Fibroblast of mammary gland (primary cell): ENCODE results near the gene TMOD4.

Experiments used
- DNase-seq: peaks from one replicate; pipeline ENCODE4 v3.0.0-alpha.2; 2010; ENCODE audit warnings: low read depth
- H3K4me3 ChIP-seq: 2 replicates; pipeline ENCODE4 v1.5.1; 2011; ENCODE audit warnings: low read depth, mild to moderate bottlenecking, low read length, moderate library complexity; ENCODE audit not compliant: control insufficient read depth
- CTCF ChIP-seq: conservative IDR thresholded peaks from 2 replicates; pipeline ENCODE4 v1.5.1; 2011; ENCODE audit warnings: low read depth, low read length, inconsistent platforms; ENCODE audit not compliant: control insufficient read depth, insufficient read depth

TMOD4 gene

GRCh38 chr1:151143986-151144385 is 31.8 kb downstream of the TMOD4 start:
- no peak overlapping the region for H3K4me3 ChIP-seq
- TF ChIP-seq CTCF, result no peak

GRCh38 chr1:151143057-151143435 is 32.7 kb downstream of the TMOD4 start:
- TF ChIP-seq CTCF, result no peak
- no peak for DNase-seq
- no peak overlapping the region for H3K4me3 ChIP-seq

More at GRCh38 chr1:151143986-151144385, 31.8 kb downstream of the TMOD4 start:
- DNase-seq, result no peak

- TF ChIP-seq CTCF, result no peak
- DNase-seq, result no peak
- no peak overlapping the region for H3K4me3 ChIP-seq
Observed at GRCh38 chr1:151142411-151143056, 33.2 kb downstream of the TMOD4 start.

- DNase-seq, result no peak
- H3K4me3 ChIP-seq, result no peak overlapping the region
- TF ChIP-seq CTCF, result no peak
Observed at GRCh38 chr1:151137789-151138188, 38.0 kb downstream of the TMOD4 start.

- DNase-seq, result no peak
- no peak for TF ChIP-seq CTCF
- no peak overlapping the region for H3K4me3 ChIP-seq
Observed at GRCh38 chr1:151135433-151136385, 40.1 kb downstream of the TMOD4 start.

- no peak for TF ChIP-seq CTCF
- no peak overlapping the region for H3K4me3 ChIP-seq
- DNase-seq, result no peak
Observed at GRCh38 chr1:151134991-151135390, 40.8 kb downstream of the TMOD4 start.
